HG02885 (cell line): Measurements from ENCODE around the gene SLA2.
"Not testable (repeated sequence)": the region's sequence is repeated elsewhere in the genome, so short reads cannot be mapped to it uniquely, and the experiment has no call there.

ENCODE experiments used
- ATAC-seq: cut with Tn5 transposase; IDR thresholded peaks from one replicate; pipeline ENCODE4 v1.9.1; 2021; ENCODE audit warnings: mild to moderate bottlenecking; ENCODE audit not compliant: unreplicated experiment, poor library complexity

The SLA2 gene

GRCh38 chr20:36645998-36646397 is at the start of gene SLA2:
TSS of gene SLA2 (minus strand) at chr20:36646196. CDS start at chr20:36641335, 4,861 bp downstream.
- ATAC-seq: no peak

- not testable (repeated sequence) for ATAC-seq
Measured at GRCh38 chr20:36695467-36695866, 49.5 kb upstream of the SLA2 start.

GRCh38 chr20:36688630-36689029 is 42.6 kb upstream of the SLA2 start:
- no peak for ATAC-seq

GRCh38 chr20:36687850-36688249 is 41.9 kb upstream of the SLA2 start:
- ATAC-seq: no peak

- ATAC-seq: no peak
Measured at GRCh38 chr20:36686944-36687343, 40.9 kb upstream of the SLA2 start.

- ATAC-seq: no peak
Measured at GRCh38 chr20:36686504-36686903, 40.5 kb upstream of the SLA2 start.

- ATAC-seq: no peak
Measured at GRCh38 chr20:36684747-36685146, 38.8 kb upstream of the SLA2 start.

GRCh38 chr20:36682311-36682710 is 36.3 kb upstream of the SLA2 start:
- ATAC-seq: no peak

- no peak for ATAC-seq
Measured at GRCh38 chr20:36677422-36677771, 31.4 kb upstream of the SLA2 start.

GRCh38 chr20:36676701-36677421 is 30.9 kb upstream of the SLA2 start:
- ATAC-seq: no peak

GRCh38 chr20:36675545-36675944 is 29.5 kb upstream of the SLA2 start:
- ATAC-seq: not testable (repeated sequence)

- ATAC-seq: no peak
Measured at GRCh38 chr20:36672991-36673390, 27.0 kb upstream of the SLA2 start.

- ATAC-seq: no peak
Measured at GRCh38 chr20:36670665-36671357, 24.8 kb upstream of the SLA2 start.

- no peak for ATAC-seq
Measured at GRCh38 chr20:36666181-36666740, 20.3 kb upstream of the SLA2 start.

- no peak for ATAC-seq
Measured at GRCh38 chr20:36663031-36663430, 17.0 kb upstream of the SLA2 start.

GRCh38 chr20:36658300-36658699 is 12.3 kb upstream of the SLA2 start:
- no peak for ATAC-seq

- ATAC-seq: no peak
Measured at GRCh38 chr20:36656733-36657132, 10.7 kb upstream of the SLA2 start.

- no peak for ATAC-seq
Measured at GRCh38 chr20:36655004-36655403, 9.0 kb upstream of the SLA2 start.

- no peak for ATAC-seq
Measured at GRCh38 chr20:36654506-36654905, 8.5 kb upstream of the SLA2 start.

- ATAC-seq: no peak
Measured at GRCh38 chr20:36653456-36653855, 7.5 kb upstream of the SLA2 start.

GRCh38 chr20:36647196-36648121 is 1.5 kb upstream of the SLA2 start:
- ATAC-seq: no peak
